SK-N-SH (cell line): Measurements from ENCODE around the gene CHCHD6.

ENCODE experiments used
- EZH2phosphoT487 ChIP-seq: fragments of 200-600 bp; sonication (generic); IDR thresholded peaks from 2 replicates; pipeline ENCODE4 v1.6.1; 2017; ENCODE audit warnings: low read depth, mixed run types, mild to moderate bottlenecking, antibody characterized with exemption, moderate library complexity, borderline replicate concordance
- GABPA ChIP-seq: IDR thresholded peaks from 2 replicates; pipeline ENCODE4 v1.4.0; 2012; ENCODE audit warnings: low read depth, mild to moderate bottlenecking
- TAF1 ChIP-seq: IDR thresholded peaks from 2 replicates; pipeline ENCODE4 v1.6.1; 2012; ENCODE audit warnings: low read depth, mild to moderate bottlenecking, low read length, moderate library complexity, borderline replicate concordance

- TF ChIP-seq EZH2phosphoT487 (no peak), TAF1 (no peak), GABPA (no peak)
These were observed 305.5 kb downstream of the CHCHD6 start for GRCh38 chr3:127009531-127009930.
